ENCODE results near the gene DOC2A.

DNA sequence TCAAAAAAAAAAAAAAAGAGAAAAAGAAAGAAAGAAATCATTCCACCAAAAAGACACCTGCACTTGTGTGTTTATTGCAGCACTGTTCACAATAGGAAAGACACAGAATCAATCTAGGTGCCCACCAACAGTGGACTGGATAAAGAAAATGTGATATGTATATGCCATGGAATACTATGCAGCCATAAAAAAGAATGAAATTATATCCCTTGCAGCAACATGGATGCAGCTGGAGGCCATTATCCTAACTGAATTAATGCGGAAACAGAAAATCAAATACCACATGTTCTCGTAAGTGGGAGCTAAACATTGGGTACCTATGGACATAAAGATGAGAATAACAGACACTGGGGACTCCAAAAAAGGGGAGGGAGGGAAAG is 6.4 kb upstream of the DOC2A start:
- TF ChIP-seq POLR2A (IDR thresholded peaks at IDR 0.05; ENCODE audit: low read length) (no peak), GATA1 (IDR thresholded peaks at IDR 0.05; ENCODE audit: low read depth, low read length) (no peak)
